GM12878 (cell line): ENCODE results near the gene BARHL1.

Experiments used
- CBX5 ChIP-seq: sonication (generic); IDR thresholded peaks from 2 replicates; pipeline ENCODE4 v1.6.1; 2016; ENCODE audit warnings: low read depth, moderate library complexity, mild to moderate bottlenecking, inconsistent platforms
- HDGF ChIP-seq: fragments of 450-650 bp; IDR thresholded peaks from 2 replicates; pipeline ENCODE4 v1.6.1; 2016; ENCODE audit warnings: antibody characterized with exemption
- MTA3 ChIP-seq: IDR thresholded peaks from 2 replicates; pipeline ENCODE4 v1.6.1; 2012; ENCODE audit warnings: low read length, inconsistent platforms, borderline replicate concordance
- NRF1 ChIP-seq: conservative IDR thresholded peaks from 2 replicates; pipeline ENCODE4 v1.6.1; 2011; ENCODE audit warnings: mild to moderate bottlenecking, low read depth, low read length, improper control_type of control experiment
- SP1 ChIP-seq: IDR thresholded peaks from one replicate; pipeline ENCODE4 v1.6.1; 2011; ENCODE audit warnings: low read depth, low read length
- SUPT20H ChIP-seq: IDR thresholded peaks from 2 replicates; pipeline ENCODE4 v1.6.1; 2011; ENCODE audit warnings: low read depth, mild to moderate bottlenecking, low read length, moderate library complexity, borderline replicate concordance; ENCODE audit not compliant: control insufficient read depth
- SUZ12 ChIP-seq: fragments of 200-600 bp; sonication (generic); IDR thresholded peaks from one replicate; pipeline ENCODE4 v1.6.1; 2018; ENCODE audit warnings: antibody characterized with exemption, mild to moderate bottlenecking; ENCODE audit not compliant: unreplicated experiment
- TAF1 ChIP-seq: IDR thresholded peaks from 2 replicates; pipeline ENCODE4 v1.6.1; 2011; ENCODE audit warnings: mild to moderate bottlenecking, low read depth, low read length, borderline replicate concordance
- TARDBP ChIP-seq: IDR thresholded peaks from 2 replicates; pipeline ENCODE4 v1.6.1; 2016; ENCODE audit warnings: borderline replicate concordance
- TF ChIP-seq, protein P1 (sequence below): fragments of 150-350 bp; IDR thresholded peaks from 2 replicates; pipeline ENCODE4 v1.6.1; 2016; ENCODE audit warnings: low read depth, low read length
- TF ChIP-seq, protein P2 (sequence below), 3 experiments: IDR thresholded peaks in 2 of 3; conservative IDR thresholded peaks in 1 of 3; 2 replicates each; pipeline ENCODE4 v1.5.1; 2011; ENCODE audit warnings: low read depth in 3 of 3, low read length in 3 of 3, mild to moderate bottlenecking in 3 of 3, control low read depth in 2 of 3, moderate library complexity in 2 of 3, inconsistent platforms in 1 of 3, mixed read lengths in 1 of 3; ENCODE audit not compliant: control insufficient read depth in 2 of 3, insufficient read depth in 1 of 3; ENCODE audit errors: extremely low read depth in 1 of 3

DNA sequence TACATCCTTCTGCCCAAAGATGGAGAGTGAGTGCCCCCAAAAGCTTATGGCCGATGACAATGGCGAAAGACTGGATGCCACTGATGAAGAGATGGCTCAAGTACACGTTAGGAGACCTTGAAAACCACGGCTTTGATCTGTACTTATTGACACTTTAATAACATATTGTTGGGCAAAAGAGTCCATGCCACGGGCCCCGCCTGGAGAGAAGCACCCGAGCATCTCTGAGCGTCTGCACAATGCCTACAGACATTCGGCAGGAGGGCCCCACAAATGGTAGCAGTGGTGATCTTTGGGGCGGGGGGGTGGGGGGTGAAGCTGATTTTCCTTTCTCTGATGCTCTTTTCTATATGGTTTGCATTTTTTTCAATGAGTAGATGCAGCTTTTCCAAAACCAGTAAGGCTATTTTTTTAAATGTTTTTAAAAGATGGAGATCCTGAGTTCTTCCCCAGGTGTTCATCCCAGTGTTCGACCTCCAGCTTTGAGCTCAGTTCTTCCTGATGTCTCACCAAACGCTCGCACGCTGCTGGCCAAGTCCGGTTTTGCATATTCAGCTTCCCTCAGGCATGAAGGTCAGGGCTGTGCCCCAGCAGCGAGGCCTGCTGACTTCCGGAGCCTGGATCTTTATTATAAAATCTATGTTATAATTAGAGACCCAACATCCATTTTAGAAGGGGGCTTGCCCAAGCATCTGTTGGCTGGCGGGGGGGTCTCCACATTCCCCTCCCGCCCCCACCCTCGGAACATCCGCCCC is 34.3 kb upstream of the BARHL1 start:
- no peak for TF ChIP-seq CBX5
- no peak for TF ChIP-seq HDGF
- no peak for TF ChIP-seq SUPT20H
- TF ChIP-seq, protein P1, sequence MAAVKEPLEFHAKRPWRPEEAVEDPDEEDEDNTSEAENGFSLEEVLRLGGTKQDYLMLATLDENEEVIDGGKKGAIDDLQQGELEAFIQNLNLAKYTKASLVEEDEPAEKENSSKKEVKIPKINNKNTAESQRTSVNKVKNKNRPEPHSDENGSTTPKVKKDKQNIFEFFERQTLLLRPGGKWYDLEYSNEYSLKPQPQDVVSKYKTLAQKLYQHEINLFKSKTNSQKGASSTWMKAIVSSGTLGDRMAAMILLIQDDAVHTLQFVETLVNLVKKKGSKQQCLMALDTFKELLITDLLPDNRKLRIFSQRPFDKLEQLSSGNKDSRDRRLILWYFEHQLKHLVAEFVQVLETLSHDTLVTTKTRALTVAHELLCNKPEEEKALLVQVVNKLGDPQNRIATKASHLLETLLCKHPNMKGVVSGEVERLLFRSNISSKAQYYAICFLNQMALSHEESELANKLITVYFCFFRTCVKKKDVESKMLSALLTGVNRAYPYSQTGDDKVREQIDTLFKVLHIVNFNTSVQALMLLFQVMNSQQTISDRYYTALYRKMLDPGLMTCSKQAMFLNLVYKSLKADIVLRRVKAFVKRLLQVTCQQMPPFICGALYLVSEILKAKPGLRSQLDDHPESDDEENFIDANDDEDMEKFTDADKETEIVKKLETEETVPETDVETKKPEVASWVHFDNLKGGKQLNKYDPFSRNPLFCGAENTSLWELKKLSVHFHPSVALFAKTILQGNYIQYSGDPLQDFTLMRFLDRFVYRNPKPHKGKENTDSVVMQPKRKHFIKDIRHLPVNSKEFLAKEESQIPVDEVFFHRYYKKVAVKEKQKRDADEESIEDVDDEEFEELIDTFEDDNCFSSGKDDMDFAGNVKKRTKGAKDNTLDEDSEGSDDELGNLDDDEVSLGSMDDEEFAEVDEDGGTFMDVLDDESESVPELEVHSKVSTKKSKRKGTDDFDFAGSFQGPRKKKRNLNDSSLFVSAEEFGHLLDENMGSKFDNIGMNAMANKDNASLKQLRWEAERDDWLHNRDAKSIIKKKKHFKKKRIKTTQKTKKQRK: no peak
- no peak for TF ChIP-seq SP1
- TF ChIP-seq, protein P2, sequence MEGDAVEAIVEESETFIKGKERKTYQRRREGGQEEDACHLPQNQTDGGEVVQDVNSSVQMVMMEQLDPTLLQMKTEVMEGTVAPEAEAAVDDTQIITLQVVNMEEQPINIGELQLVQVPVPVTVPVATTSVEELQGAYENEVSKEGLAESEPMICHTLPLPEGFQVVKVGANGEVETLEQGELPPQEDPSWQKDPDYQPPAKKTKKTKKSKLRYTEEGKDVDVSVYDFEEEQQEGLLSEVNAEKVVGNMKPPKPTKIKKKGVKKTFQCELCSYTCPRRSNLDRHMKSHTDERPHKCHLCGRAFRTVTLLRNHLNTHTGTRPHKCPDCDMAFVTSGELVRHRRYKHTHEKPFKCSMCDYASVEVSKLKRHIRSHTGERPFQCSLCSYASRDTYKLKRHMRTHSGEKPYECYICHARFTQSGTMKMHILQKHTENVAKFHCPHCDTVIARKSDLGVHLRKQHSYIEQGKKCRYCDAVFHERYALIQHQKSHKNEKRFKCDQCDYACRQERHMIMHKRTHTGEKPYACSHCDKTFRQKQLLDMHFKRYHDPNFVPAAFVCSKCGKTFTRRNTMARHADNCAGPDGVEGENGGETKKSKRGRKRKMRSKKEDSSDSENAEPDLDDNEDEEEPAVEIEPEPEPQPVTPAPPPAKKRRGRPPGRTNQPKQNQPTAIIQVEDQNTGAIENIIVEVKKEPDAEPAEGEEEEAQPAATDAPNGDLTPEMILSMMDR (IDR thresholded peaks at IDR 0.05 in 2 of 3, conservative IDR thresholded peaks at IDR 0.05 in 1 of 3; ENCODE audit: control insufficient read depth in 2 of 3, extremely low read depth in 1 of 3, insufficient read depth in 1 of 3, low read depth in 3 of 3, low read length in 3 of 3): no peak
- TF ChIP-seq NRF1: no peak
- TF ChIP-seq MTA3: no peak
- no peak for TF ChIP-seq SUZ12
- TF ChIP-seq TARDBP: no peak
- TF ChIP-seq TAF1: no peak
